ENCODE results near the gene KIAA0040. TPM values are rescaled to one million over a fixed set of nuclear protein-coding genes. Genes with fewer than 3 reads are reported as not detected.
A peak's percentile ranks its signal among the peaks of the same experiment; 100 is the strongest.

Gene KIAA0040
- total RNA-seq, 1 donor from 2014 or later: 3.7 TPM

DNA sequence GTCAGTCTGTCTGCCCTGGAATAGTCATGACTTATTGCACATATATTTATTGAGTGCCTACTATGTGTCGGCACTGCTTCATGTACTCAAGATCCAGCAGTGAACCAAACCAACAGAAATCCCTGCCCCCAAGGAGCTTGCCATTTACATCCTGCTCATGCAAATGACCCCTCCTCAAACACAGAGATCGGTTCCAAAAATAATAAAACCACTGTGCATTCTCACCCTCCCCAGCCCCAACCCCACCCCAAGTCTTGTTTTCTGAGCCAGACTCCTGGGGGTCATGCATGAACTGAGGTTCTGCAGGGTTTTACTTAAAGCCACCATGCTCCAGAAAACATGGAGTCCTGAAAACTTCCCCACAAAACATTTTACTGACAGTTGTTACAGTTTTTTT, 61.9 kb downstream of the KIAA0040 start:
- Mint-ChIP-seq H3K9me3 (no peaks in the 10 kb centered on the region), H3K27ac (no peak overlapping the region), H3K4me3 (no peak overlapping the region), H3K36me3 (no peaks in the 10 kb centered on the region), H3K27me3 (ENCODE audit: low read depth) (peaks cover 14% of the 10 kb centered on the region), H3K4me1 (peaks cover 9% of the 10 kb centered on the region)
- TF ChIP-seq, protein P1, sequence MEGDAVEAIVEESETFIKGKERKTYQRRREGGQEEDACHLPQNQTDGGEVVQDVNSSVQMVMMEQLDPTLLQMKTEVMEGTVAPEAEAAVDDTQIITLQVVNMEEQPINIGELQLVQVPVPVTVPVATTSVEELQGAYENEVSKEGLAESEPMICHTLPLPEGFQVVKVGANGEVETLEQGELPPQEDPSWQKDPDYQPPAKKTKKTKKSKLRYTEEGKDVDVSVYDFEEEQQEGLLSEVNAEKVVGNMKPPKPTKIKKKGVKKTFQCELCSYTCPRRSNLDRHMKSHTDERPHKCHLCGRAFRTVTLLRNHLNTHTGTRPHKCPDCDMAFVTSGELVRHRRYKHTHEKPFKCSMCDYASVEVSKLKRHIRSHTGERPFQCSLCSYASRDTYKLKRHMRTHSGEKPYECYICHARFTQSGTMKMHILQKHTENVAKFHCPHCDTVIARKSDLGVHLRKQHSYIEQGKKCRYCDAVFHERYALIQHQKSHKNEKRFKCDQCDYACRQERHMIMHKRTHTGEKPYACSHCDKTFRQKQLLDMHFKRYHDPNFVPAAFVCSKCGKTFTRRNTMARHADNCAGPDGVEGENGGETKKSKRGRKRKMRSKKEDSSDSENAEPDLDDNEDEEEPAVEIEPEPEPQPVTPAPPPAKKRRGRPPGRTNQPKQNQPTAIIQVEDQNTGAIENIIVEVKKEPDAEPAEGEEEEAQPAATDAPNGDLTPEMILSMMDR (IDR thresholded peaks at IDR 0.05; ENCODE audit: unreplicated experiment): no peak
- no peak for DNase-seq (ENCODE audit: low spot score in 2 of 2, unreplicated experiment in 2 of 2)

DNA sequence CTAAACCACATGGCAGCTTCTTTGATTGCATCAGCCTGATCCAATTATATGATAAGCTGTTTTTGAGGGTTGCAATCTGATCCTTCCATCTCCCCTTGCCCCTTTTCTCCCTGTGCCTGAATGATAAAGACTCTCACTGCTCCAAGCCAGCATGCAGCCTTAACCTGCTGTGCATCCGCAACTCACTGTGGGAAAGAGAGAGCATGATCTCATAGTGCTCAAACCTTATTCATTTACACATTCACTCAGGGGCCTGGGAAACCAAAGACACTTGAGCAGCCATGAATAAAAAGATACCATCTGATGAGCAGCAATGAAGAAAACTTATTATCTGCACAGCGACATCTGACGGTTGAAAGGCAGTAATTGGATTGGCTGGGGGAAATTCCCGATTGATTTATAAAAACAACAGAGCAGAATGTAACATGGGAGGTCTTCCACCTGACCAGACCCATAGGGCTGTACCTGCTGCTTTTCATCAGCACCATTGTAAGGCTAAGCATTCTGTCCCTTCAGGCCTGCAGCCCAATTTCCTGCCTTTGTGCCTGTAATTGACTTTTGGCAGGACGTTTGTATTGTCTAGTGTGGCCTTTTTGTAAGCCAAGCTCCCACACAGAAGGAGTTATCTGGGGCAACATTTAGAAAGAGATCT, 62.5 kb downstream of the KIAA0040 start:
- peaks cover 9% of the 10 kb centered on the region for H3K4me1 Mint-ChIP-seq
- peaks cover 11% of the 10 kb centered on the region for H3K27me3 Mint-ChIP-seq (ENCODE audit: low read depth)
- H3K27ac Mint-ChIP-seq: peak overlapping the region; percentile 2
- H3K4me3 Mint-ChIP-seq: no peak overlapping the region
- no peaks in the 10 kb centered on the region for H3K9me3 Mint-ChIP-seq
- DNase-seq (ENCODE audit: low spot score in 2 of 2, unreplicated experiment in 2 of 2): no peak
- H3K36me3 Mint-ChIP-seq: no peaks in the 10 kb centered on the region
- TF ChIP-seq, protein P1 (IDR thresholded peaks at IDR 0.05; ENCODE audit: unreplicated experiment): no peak

DNA sequence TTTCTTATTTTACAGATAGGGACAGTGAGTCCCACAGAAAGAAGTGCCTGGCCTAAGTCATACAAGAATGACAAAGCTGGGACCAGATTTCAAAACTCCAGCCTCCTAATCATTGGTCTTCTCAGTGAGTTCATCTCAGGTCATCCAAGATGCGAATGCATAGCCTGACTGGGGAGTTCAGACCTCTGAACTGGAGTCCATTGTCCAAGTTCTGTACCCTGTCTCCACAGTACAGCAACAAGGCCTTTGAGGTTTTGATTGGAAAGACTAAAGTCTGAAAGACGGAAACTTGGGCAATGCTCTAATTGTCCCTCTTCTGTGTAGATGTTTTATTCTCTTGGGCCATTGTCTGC, 63.0 kb downstream of the KIAA0040 start:
- Mint-ChIP-seq H3K4me1 (peaks cover 9% of the 10 kb centered on the region), H3K27ac (peak overlapping the region; percentile 2), H3K27me3 (ENCODE audit: low read depth) (peaks cover 8% of the 10 kb centered on the region), H3K9me3 (no peaks in the 10 kb centered on the region), H3K4me3 (no peak overlapping the region), H3K36me3 (no peaks in the 10 kb centered on the region)
- DNase-seq (ENCODE audit: low spot score in 2 of 2, unreplicated experiment in 2 of 2): no peak
- TF ChIP-seq, protein P1 (IDR thresholded peaks at IDR 0.05; ENCODE audit: unreplicated experiment): no peak

DNA sequence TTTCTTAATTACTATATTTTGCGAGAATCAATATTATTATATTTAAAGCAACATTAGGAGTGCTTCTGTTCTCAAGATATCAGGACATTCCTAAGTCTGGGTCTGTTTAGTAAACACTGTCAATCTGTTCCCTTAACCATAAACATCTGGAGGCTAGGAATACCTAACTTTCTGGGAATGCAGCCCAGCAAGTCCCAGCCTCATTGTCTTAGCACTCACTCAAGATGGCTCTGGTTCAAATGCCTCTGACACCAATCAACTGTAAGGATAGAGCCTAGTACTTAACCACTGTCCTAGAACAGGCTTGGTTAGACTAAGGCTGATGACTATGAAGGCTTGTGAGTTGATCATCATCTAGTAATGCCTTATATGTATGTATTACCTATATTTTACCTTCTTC, 63.4 kb downstream of the KIAA0040 start:
- TF ChIP-seq, protein P1 (IDR thresholded peaks at IDR 0.05; ENCODE audit: unreplicated experiment): no peak
- H3K4me3 Mint-ChIP-seq: no peak overlapping the region
- no peak for DNase-seq (ENCODE audit: low spot score in 2 of 2, unreplicated experiment in 2 of 2)
- peaks cover 6% of the 10 kb centered on the region for H3K27me3 Mint-ChIP-seq (ENCODE audit: low read depth)
- no peaks in the 10 kb centered on the region for H3K36me3 Mint-ChIP-seq
- H3K27ac Mint-ChIP-seq: no peak overlapping the region
- peaks cover 9% of the 10 kb centered on the region for H3K4me1 Mint-ChIP-seq
- no peaks in the 10 kb centered on the region for H3K9me3 Mint-ChIP-seq

DNA sequence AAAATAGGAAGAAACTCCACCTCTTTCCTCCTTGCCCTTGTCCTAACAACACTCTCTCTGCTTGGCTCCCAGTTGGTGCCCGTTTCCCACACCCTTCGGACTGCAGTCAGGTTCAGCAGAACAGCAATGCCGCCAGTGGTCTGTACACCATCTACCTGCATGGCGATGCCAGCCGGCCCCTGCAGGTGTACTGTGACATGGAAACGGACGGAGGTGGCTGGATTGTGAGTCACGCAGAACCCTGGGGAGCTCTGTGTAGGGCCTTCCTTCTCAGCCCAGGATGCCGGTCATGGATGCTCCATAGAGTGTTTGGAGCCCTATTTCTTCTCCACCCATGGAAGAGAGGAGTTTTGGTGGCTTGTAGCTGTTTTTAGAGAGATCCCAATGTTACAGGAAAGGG, 64.1 kb downstream of the KIAA0040 start:
- Mint-ChIP-seq H3K36me3 (no peaks in the 10 kb centered on the region), H3K4me1 (peaks cover 9% of the 10 kb centered on the region), H3K4me3 (no peak overlapping the region), H3K27ac (no peak overlapping the region), H3K27me3 (ENCODE audit: low read depth) (peaks cover 3% of the 10 kb centered on the region), H3K9me3 (no peaks in the 10 kb centered on the region)
- TF ChIP-seq, protein P1 (IDR thresholded peaks at IDR 0.05; ENCODE audit: unreplicated experiment): no peak
- DNase-seq (ENCODE audit: low spot score in 2 of 2, unreplicated experiment in 2 of 2): no peak

DNA sequence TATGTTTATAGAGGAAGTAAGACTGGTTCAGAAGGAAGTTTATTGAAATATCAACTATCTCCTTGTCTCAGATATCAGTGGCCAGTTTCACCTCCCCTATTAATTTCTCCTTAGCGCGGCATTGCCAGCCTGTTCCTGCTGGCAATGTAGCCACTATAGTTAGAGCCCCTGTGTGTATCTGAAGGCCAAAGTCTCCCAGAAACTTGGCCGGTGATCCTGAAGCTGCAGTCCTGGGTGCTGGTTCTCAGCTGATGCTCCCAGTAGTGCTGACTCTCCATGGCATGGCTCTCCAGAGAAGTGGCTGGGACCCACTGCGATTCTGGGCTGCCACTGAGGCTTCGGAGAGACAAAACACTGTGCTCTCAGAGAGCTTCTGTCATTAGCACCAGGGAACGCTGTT, 65.0 kb downstream of the KIAA0040 start:
- Mint-ChIP-seq H3K36me3 (no peaks in the 10 kb centered on the region), H3K27ac (no peak overlapping the region), H3K4me3 (no peak overlapping the region), H3K9me3 (no peaks in the 10 kb centered on the region), H3K27me3 (ENCODE audit: low read depth) (no peaks in the 10 kb centered on the region), H3K4me1 (peaks cover 9% of the 10 kb centered on the region)
- TF ChIP-seq, protein P1 (IDR thresholded peaks at IDR 0.05; ENCODE audit: unreplicated experiment): no peak
- DNase-seq (ENCODE audit: low spot score in 2 of 2, unreplicated experiment in 2 of 2): no peak
